WTC11 (cell line): ENCODE results near the gene AKT2. TPM values are rescaled to one million over a fixed set of nuclear protein-coding genes. Genes with fewer than 3 reads are reported as not detected.

Experiments
- ATAC-seq: fragments of 200-7000 bp; cut with Tn5 transposase; 2 replicates; pipeline ENCODE4 v1.10.0; 2021; ENCODE audit warnings: mild to moderate bottlenecking, moderate library complexity
- CTCF ChIA-PET: fragments of 300-600 bp; sonication (Branson Sonifier 250); formaldehyde crosslinking; loops from one replicate; lab custom pipeline; 2021; ENCODE audit warnings: antibody characterized with exemption; lab: Charles Lee
- POLR2A ChIA-PET: fragments of 350-600 bp; sonication (Branson Sonifier 250); formaldehyde crosslinking; loops from one replicate; lab custom pipeline; 2021; ENCODE audit warnings: antibody characterized with exemption; lab: Charles Lee
- DNase-seq: peaks from one replicate; pipeline ENCODE4 v3.0.0; 2021; ENCODE audit warnings: low spot score
- H3K27ac Mint-ChIP-seq: 2 replicates; pipeline ENCODE4 v1.8.0; 2021; ENCODE audit warnings: mixed read lengths
- H3K27me3 Mint-ChIP-seq: 2 replicates; pipeline ENCODE4 v1.8.0; 2021; ENCODE audit warnings: low read depth, mild to moderate bottlenecking, moderate library complexity, mixed read lengths
- H3K36me3 Mint-ChIP-seq: 2 replicates; pipeline ENCODE4 v1.8.0; 2021; ENCODE audit warnings: mixed read lengths
- H3K4me1 Mint-ChIP-seq: 2 replicates; pipeline ENCODE4 v1.8.0; 2022; ENCODE audit warnings: mixed read lengths
- H3K4me3 Mint-ChIP-seq: 2 replicates; pipeline ENCODE4 v1.8.0; 2021; ENCODE audit warnings: mild to moderate bottlenecking, moderate library complexity, mixed read lengths
- H3K9me3 Mint-ChIP-seq: 2 replicates; pipeline ENCODE4 v1.8.0; 2021; ENCODE audit warnings: mixed read lengths
- ATF1 ChIP-seq: sonication (generic); formaldehyde crosslinking; IDR thresholded peaks from 2 replicates; pipeline ENCODE4 v1.8.1; 2023; ENCODE audit warnings: mild to moderate bottlenecking, moderate library complexity, missing genetic modification reagents
- CDX4 ChIP-seq: fragments of 250-450 bp; sonication (Bioruptor Pico); IDR thresholded peaks from 2 replicates; pipeline ENCODE4 v1.9.0; 2021; ENCODE audit warnings: moderate library complexity, mild to moderate bottlenecking, inconsistent platforms, borderline replicate concordance
- CREM ChIP-seq: sonication (generic); formaldehyde crosslinking; IDR thresholded peaks from 2 replicates; pipeline ENCODE4 v1.8.1; 2022; ENCODE audit warnings: mild to moderate bottlenecking, missing genetic modification reagents, moderate library complexity
- ESRRA ChIP-seq: sonication (generic); formaldehyde crosslinking; IDR thresholded peaks from 2 replicates; pipeline ENCODE4 v1.8.1; 2022; ENCODE audit warnings: mild to moderate bottlenecking, missing genetic modification reagents, borderline replicate concordance
- FOXJ3 ChIP-seq: sonication (generic); formaldehyde crosslinking; IDR thresholded peaks from 2 replicates; pipeline ENCODE4 v1.9.0; 2021; ENCODE audit warnings: missing genetic modification reagents, mild to moderate bottlenecking, borderline replicate concordance
- FOXK1 ChIP-seq: sonication (generic); formaldehyde crosslinking; IDR thresholded peaks from 2 replicates; pipeline ENCODE4 v1.8.0; 2022; ENCODE audit warnings: mild to moderate bottlenecking, moderate library complexity, missing genetic modification reagents
- FOXP1 ChIP-seq: sonication (generic); formaldehyde crosslinking; IDR thresholded peaks from 2 replicates; pipeline ENCODE4 v1.8.0; 2022; ENCODE audit warnings: missing genetic modification reagents, mild to moderate bottlenecking, moderate library complexity, borderline replicate concordance
- GRHL2 ChIP-seq: fragments of 250-450 bp; sonication (Bioruptor Pico); IDR thresholded peaks from 2 replicates; pipeline ENCODE4 v1.8.0; 2022; ENCODE audit warnings: mild to moderate bottlenecking, moderate library complexity; ENCODE audit not compliant: insufficient replicate concordance, severe bottlenecking
- IRF2 ChIP-seq: sonication (generic); formaldehyde crosslinking; IDR thresholded peaks from 2 replicates; pipeline ENCODE4 v1.8.0; 2022; ENCODE audit warnings: low read depth, missing genetic modification reagents, borderline replicate concordance
- NFYB ChIP-seq: sonication (generic); formaldehyde crosslinking; conservative IDR thresholded peaks from 2 replicates; pipeline ENCODE4 v1.8.0; 2022; ENCODE audit warnings: low read depth, missing genetic modification reagents
- NR2C2 ChIP-seq: sonication (generic); formaldehyde crosslinking; IDR thresholded peaks from 2 replicates; pipeline ENCODE4 v1.8.0; 2022; ENCODE audit warnings: mild to moderate bottlenecking, missing genetic modification reagents
- ZNF121 ChIP-seq: sonication (generic); formaldehyde crosslinking; IDR thresholded peaks from 2 replicates; pipeline ENCODE4 v1.8.0; 2023; ENCODE audit warnings: missing genetic modification reagents
- ZNF425 ChIP-seq: fragments of 250-450 bp; sonication (Bioruptor Pico); conservative IDR thresholded peaks from 2 replicates; pipeline ENCODE4 v1.9.0; 2021; ENCODE audit warnings: mild to moderate bottlenecking
- total RNA-seq: library from RNA; stranded (reverse); gene quantifications from 3 replicates; pipeline ENCODE4 v1.2.3, GENCODE V29; 2021
- TF ChIP-seq, protein P1 (sequence below): sonication (generic); formaldehyde crosslinking; IDR thresholded peaks from 2 replicates; pipeline ENCODE4 v1.8.0; 2023; ENCODE audit warnings: missing genetic modification reagents
- TF ChIP-seq, protein P2 (sequence below): sonication (generic); formaldehyde crosslinking; conservative IDR thresholded peaks from 2 replicates; pipeline ENCODE4 v1.8.1; 2022; ENCODE audit warnings: mild to moderate bottlenecking, missing genetic modification reagents
- TF ChIP-seq, protein P3 (sequence below): sonication (generic); formaldehyde crosslinking; IDR thresholded peaks from 2 replicates; pipeline ENCODE4 v1.8.0; 2022; ENCODE audit warnings: mild to moderate bottlenecking, missing genetic modification reagents
- TF ChIP-seq, protein P4 (sequence below): sonication (generic); formaldehyde crosslinking; IDR thresholded peaks from 2 replicates; pipeline ENCODE4 v1.8.0; 2023; ENCODE audit warnings: mild to moderate bottlenecking, missing genetic modification reagents
- TF ChIP-seq, protein P5 (sequence below): sonication (generic); formaldehyde crosslinking; IDR thresholded peaks from 2 replicates; pipeline ENCODE4 v1.8.1; 2023; ENCODE audit warnings: mild to moderate bottlenecking, missing genetic modification reagents

The AKT2 gene
- total RNA-seq, 1 experiment from 2014 or later, result 156 TPM

GRCh38 chr19:40247178-40247577 is 38.0 kb downstream of the AKT2 start:
- Mint-ChIP-seq H3K27ac (no peak overlapping the region), H3K36me3 (no peaks in the 10 kb centered on the region; the same call in 1 of the 2 replicates), H3K4me1 (peaks cover 3% of the 10 kb centered on the region), H3K27me3 (no peaks in the 10 kb centered on the region), H3K4me3 (no peak overlapping the region), H3K9me3 (no peaks in the 10 kb centered on the region)
- DNase-seq (no peak), ATAC-seq (no peak)
- POLR2A ChIA-PET, result no interaction called here
- CTCF ChIA-PET, result interaction anchor here (0.5 to 1.2 kb wide), 4 partner anchors 30 to 107 kb away, joined by 3 to 4 read pairs (median 3); no protein-coding TSS in a partner anchor
- no peak for TF ChIP-seq FOXP1 (CRISPR knock-in tag)
- TF ChIP-seq, protein P1, sequence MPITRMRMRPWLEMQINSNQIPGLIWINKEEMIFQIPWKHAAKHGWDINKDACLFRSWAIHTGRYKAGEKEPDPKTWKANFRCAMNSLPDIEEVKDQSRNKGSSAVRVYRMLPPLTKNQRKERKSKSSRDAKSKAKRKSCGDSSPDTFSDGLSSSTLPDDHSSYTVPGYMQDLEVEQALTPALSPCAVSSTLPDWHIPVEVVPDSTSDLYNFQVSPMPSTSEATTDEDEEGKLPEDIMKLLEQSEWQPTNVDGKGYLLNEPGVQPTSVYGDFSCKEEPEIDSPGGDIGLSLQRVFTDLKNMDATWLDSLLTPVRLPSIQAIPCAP (CRISPR knock-in tag), result no peak
- no peak for TF ChIP-seq ZNF121 (CRISPR knock-in tag)
- TF ChIP-seq ZNF425 (CRISPR knock-in tag), result no peak
- TF ChIP-seq ESRRA (CRISPR knock-in tag), result no peak

- ATAC-seq, result no peak
Measured at GRCh38 chr19:40246292-40247073, 38.7 kb downstream of the AKT2 start.

More at GRCh38 chr19:40246292-40247073, 38.7 kb downstream of the AKT2 start:
- DNase-seq, result no peak
- ChIA-PET CTCF (interaction anchor here (0.5 to 1.2 kb wide), 4 partner anchors 29 to 107 kb away, joined by 3 to 4 read pairs (median 3); no protein-coding TSS in a partner anchor), POLR2A (no interaction called here)
- H3K4me3 Mint-ChIP-seq, result no peak overlapping the region
- TF ChIP-seq, protein P2, sequence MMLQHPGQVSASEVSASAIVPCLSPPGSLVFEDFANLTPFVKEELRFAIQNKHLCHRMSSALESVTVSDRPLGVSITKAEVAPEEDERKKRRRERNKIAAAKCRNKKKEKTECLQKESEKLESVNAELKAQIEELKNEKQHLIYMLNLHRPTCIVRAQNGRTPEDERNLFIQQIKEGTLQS (CRISPR knock-in tag), result no peak
- TF ChIP-seq FOXK1 (CRISPR knock-in tag), result no peak
- no peak for TF ChIP-seq IRF2 (CRISPR knock-in tag)
- no peak for TF ChIP-seq FOXJ3
- no peak for TF ChIP-seq CDX4 (CRISPR knock-in tag)
- TF ChIP-seq, protein P3, sequence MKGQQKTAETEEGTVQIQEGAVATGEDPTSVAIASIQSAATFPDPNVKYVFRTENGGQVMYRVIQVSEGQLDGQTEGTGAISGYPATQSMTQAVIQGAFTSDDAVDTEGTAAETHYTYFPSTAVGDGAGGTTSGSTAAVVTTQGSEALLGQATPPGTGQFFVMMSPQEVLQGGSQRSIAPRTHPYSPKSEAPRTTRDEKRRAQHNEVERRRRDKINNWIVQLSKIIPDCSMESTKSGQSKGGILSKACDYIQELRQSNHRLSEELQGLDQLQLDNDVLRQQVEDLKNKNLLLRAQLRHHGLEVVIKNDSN (CRISPR knock-in tag), result no peak
- no peak for TF ChIP-seq ATF1 (CRISPR knock-in tag)
- no peak for TF ChIP-seq GRHL2 (CRISPR knock-in tag)
- no peak for TF ChIP-seq NFYB (CRISPR knock-in tag)
- TF ChIP-seq, protein P4, sequence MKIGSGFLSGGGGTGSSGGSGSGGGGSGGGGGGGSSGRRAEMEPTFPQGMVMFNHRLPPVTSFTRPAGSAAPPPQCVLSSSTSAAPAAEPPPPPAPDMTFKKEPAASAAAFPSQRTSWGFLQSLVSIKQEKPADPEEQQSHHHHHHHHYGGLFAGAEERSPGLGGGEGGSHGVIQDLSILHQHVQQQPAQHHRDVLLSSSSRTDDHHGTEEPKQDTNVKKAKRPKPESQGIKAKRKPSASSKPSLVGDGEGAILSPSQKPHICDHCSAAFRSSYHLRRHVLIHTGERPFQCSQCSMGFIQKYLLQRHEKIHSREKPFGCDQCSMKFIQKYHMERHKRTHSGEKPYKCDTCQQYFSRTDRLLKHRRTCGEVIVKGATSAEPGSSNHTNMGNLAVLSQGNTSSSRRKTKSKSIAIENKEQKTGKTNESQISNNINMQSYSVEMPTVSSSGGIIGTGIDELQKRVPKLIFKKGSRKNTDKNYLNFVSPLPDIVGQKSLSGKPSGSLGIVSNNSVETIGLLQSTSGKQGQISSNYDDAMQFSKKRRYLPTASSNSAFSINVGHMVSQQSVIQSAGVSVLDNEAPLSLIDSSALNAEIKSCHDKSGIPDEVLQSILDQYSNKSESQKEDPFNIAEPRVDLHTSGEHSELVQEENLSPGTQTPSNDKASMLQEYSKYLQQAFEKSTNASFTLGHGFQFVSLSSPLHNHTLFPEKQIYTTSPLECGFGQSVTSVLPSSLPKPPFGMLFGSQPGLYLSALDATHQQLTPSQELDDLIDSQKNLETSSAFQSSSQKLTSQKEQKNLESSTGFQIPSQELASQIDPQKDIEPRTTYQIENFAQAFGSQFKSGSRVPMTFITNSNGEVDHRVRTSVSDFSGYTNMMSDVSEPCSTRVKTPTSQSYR (CRISPR knock-in tag), result no peak
- TF ChIP-seq CREM (CRISPR knock-in tag), result no peak
- TF ChIP-seq, protein P5, sequence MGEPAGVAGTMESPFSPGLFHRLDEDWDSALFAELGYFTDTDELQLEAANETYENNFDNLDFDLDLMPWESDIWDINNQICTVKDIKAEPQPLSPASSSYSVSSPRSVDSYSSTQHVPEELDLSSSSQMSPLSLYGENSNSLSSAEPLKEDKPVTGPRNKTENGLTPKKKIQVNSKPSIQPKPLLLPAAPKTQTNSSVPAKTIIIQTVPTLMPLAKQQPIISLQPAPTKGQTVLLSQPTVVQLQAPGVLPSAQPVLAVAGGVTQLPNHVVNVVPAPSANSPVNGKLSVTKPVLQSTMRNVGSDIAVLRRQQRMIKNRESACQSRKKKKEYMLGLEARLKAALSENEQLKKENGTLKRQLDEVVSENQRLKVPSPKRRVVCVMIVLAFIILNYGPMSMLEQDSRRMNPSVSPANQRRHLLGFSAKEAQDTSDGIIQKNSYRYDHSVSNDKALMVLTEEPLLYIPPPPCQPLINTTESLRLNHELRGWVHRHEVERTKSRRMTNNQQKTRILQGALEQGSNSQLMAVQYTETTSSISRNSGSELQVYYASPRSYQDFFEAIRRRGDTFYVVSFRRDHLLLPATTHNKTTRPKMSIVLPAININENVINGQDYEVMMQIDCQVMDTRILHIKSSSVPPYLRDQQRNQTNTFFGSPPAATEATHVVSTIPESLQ (CRISPR knock-in tag), result no peak
- no peak for TF ChIP-seq NR2C2 (CRISPR knock-in tag)
- TF ChIP-seq, all 79 proteins: peak for 0
- H3K27ac Mint-ChIP-seq, result no peak overlapping the region
- peaks cover 3% of the 10 kb centered on the region; the same call in 1 of the 2 replicates for H3K4me1 Mint-ChIP-seq
- no peaks in the 10 kb centered on the region for H3K9me3 Mint-ChIP-seq
- H3K27me3 Mint-ChIP-seq, result no peaks in the 10 kb centered on the region
- no peaks in the 10 kb centered on the region; the same call in 1 of the 2 replicates for H3K36me3 Mint-ChIP-seq
